Dedifferentiated amniotic fluid mesenchymal stem cell (primary cell): ENCODE data around the gene VSIR.

Experiments used
- DNase-seq: peaks from one replicate; pipeline ENCODE4 v3.0.0-alpha.2; 2016; ENCODE audit errors: extremely low spot score

The VSIR gene

GRCh38 chr10:71763352-71764127, 9.8 kb downstream of the VSIR start:
- DNase-seq, result no peak

- DNase-seq, result no peak
These were observed 11.0 kb downstream of the VSIR start for GRCh38 chr10:71762324-71762723.

GRCh38 chr10:71761541-71762113, 11.7 kb downstream of the VSIR start:
- DNase-seq, result no peak

GRCh38 chr10:71761105-71761511, 12.2 kb downstream of the VSIR start:
- no peak for DNase-seq

- DNase-seq, result no peak
These were observed 15.9 kb downstream of the VSIR start for GRCh38 chr10:71757399-71757922.

GRCh38 chr10:71756311-71757191, 16.8 kb downstream of the VSIR start:
- no peak for DNase-seq

GRCh38 chr10:71755179-71755879, 18.0 kb downstream of the VSIR start:
- DNase-seq, result no peak

GRCh38 chr10:71754562-71754961, 18.8 kb downstream of the VSIR start:
- DNase-seq, result no peak

GRCh38 chr10:71753960-71754505, 19.3 kb downstream of the VSIR start:
- no peak for DNase-seq

GRCh38 chr10:71753091-71753959, 20.0 kb downstream of the VSIR start:
- DNase-seq, result no peak

GRCh38 chr10:71752391-71753090, 20.8 kb downstream of the VSIR start:
- DNase-seq, result no peak

GRCh38 chr10:71751515-71752224, 21.6 kb downstream of the VSIR start:
- DNase-seq, result no peak

GRCh38 chr10:71750986-71751385, 22.3 kb downstream of the VSIR start:
- DNase-seq, result no peak

- DNase-seq, result no peak
These were observed 23.0 kb downstream of the VSIR start for GRCh38 chr10:71750124-71750841.

- no peak for DNase-seq
These were observed 23.9 kb downstream of the VSIR start for GRCh38 chr10:71749396-71749795.

- no peak for DNase-seq
These were observed 24.6 kb downstream of the VSIR start for GRCh38 chr10:71748671-71749191.

GRCh38 chr10:71747551-71748523, 25.5 kb downstream of the VSIR start:
- DNase-seq, result no peak
